Measurements from ENCODE around the gene ASCL5. TPM values are rescaled to one million over a fixed set of nuclear protein-coding genes. Genes with fewer than 3 reads are reported as not detected.

Gene ASCL5
- total RNA-seq, 2 experiments from 2014 or later: 0.49 to 0.50 TPM

DNA sequence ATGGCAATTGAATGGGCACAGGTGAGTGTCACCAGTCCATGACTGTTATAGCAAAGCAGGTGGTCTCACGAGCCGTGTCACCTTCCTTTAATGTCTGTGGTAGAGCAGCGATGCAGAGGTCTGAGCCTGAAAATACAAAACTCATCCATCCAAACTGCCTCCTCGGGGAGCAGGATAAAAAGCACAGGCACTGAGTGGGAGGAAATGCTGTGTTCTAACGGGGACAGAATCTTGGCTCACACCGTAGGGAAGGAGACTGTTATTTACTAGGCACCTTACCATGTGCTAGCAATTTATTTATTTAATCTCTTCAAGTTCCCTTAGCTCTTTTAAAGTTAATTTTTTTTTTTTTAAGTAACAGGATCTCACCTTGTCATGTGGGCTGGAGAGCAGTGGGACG, 1.2 kb downstream of the ASCL5 start:
- H3K4me1 ChIP-seq (ENCODE audit: insufficient read depth, low read length): no peaks in the 10 kb centered on the region
- peaks cover 10 to 11% of the 10 kb centered on the region in 2 experiments for H3K27me3 ChIP-seq (ENCODE audit: control insufficient read depth in 1 of 2, insufficient read depth in 2 of 2, low read length in 2 of 2)
- H3K27ac ChIP-seq (ENCODE audit: low read depth in 1 of 2, low read length in 2 of 2): no peak overlapping the region
- Mint-ChIP-seq H3K9me3 (no peaks in the 10 kb centered on the region), H3K4me1 (ENCODE audit: low read depth) (no peaks in the 10 kb centered on the region), H3K27me3 (peaks cover 28% of the 10 kb centered on the region), H3K27ac (no peak overlapping the region), H3K36me3 (ENCODE audit: low read depth) (no peaks in the 10 kb centered on the region), H3K4me3 (no peak overlapping the region)
- ChIA-PET POLR2A (no interaction called here), CTCF (no interaction called here)
- H3K9me3 ChIP-seq (ENCODE audit: control insufficient read depth in 1 of 2, insufficient read depth in 1 of 2, low read length in 2 of 2): no peaks in the 10 kb centered on the region
- TF ChIP-seq, protein P1, sequence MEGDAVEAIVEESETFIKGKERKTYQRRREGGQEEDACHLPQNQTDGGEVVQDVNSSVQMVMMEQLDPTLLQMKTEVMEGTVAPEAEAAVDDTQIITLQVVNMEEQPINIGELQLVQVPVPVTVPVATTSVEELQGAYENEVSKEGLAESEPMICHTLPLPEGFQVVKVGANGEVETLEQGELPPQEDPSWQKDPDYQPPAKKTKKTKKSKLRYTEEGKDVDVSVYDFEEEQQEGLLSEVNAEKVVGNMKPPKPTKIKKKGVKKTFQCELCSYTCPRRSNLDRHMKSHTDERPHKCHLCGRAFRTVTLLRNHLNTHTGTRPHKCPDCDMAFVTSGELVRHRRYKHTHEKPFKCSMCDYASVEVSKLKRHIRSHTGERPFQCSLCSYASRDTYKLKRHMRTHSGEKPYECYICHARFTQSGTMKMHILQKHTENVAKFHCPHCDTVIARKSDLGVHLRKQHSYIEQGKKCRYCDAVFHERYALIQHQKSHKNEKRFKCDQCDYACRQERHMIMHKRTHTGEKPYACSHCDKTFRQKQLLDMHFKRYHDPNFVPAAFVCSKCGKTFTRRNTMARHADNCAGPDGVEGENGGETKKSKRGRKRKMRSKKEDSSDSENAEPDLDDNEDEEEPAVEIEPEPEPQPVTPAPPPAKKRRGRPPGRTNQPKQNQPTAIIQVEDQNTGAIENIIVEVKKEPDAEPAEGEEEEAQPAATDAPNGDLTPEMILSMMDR (IDR thresholded peaks at IDR 0.05): no peak
- no peak overlapping the region for H3K4me3 ChIP-seq (ENCODE audit: low read length)
- ATAC-seq (ENCODE audit: poor library complexity) (no peak), DNase-seq (no peak)
- intact Hi-C loops (cut with DNase I, micrococcal nuclease): loop anchor here in 1 of 2 experiments (1.0 kb wide), 1 partner anchor 22 kb away; no protein-coding TSS in a partner anchor
- no peaks in the 10 kb centered on the region for H3K36me3 ChIP-seq (ENCODE audit: insufficient read depth, low read length)

DNA sequence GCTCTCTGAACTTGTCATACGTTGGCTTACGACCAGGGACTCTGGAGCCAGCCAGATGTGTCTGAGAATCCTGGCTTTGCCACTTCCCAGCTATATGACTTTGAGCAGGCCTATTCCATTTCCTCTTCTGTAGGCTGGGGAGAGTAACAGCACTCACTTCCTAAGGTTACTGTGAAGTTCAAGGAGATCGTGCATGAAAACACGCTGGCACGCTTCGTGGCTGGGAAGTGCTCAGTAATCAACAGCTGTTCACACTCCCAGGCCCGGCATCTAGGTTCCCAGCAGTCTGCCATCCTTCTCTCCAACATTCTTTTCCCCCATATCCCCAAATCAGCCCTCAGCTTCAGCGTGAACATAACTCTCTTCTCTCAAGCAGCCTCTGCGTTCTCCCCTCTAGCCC, 2.0 kb downstream of the ASCL5 start:
- ChIA-PET CTCF (no interaction called here), POLR2A (no interaction called here)
- H3K27ac ChIP-seq (ENCODE audit: low read depth in 1 of 2, low read length in 2 of 2): no peak overlapping the region
- peaks cover 1% of the 10 kb centered on the region for H3K4me1 ChIP-seq (ENCODE audit: insufficient read depth, low read length)
- TF ChIP-seq, protein P1 (IDR thresholded peaks at IDR 0.05): no peak
- DNase-seq (no peak), ATAC-seq (ENCODE audit: poor library complexity) (no peak)
- intact Hi-C loops (cut with DNase I, micrococcal nuclease): no loop called here
- no peaks in the 10 kb centered on the region for H3K36me3 ChIP-seq (ENCODE audit: insufficient read depth, low read length)
- H3K9me3 ChIP-seq (ENCODE audit: control insufficient read depth in 1 of 2, insufficient read depth in 1 of 2, low read length in 2 of 2): no peaks in the 10 kb centered on the region
- H3K27ac Mint-ChIP-seq: no peak overlapping the region
- no peak overlapping the region for H3K4me3 Mint-ChIP-seq
- H3K27me3 ChIP-seq (ENCODE audit: control insufficient read depth in 1 of 2, insufficient read depth in 2 of 2, low read length in 2 of 2): peaks cover 10 to 11% of the 10 kb centered on the region in 2 experiments
- H3K36me3 Mint-ChIP-seq (ENCODE audit: low read depth): no peaks in the 10 kb centered on the region
- H3K9me3 Mint-ChIP-seq: no peaks in the 10 kb centered on the region
- H3K27me3 Mint-ChIP-seq: peaks cover 28% of the 10 kb centered on the region
- peaks cover 5% of the 10 kb centered on the region for H3K4me1 Mint-ChIP-seq (ENCODE audit: low read depth)
- H3K4me3 ChIP-seq (ENCODE audit: low read length): no peak overlapping the region

DNA sequence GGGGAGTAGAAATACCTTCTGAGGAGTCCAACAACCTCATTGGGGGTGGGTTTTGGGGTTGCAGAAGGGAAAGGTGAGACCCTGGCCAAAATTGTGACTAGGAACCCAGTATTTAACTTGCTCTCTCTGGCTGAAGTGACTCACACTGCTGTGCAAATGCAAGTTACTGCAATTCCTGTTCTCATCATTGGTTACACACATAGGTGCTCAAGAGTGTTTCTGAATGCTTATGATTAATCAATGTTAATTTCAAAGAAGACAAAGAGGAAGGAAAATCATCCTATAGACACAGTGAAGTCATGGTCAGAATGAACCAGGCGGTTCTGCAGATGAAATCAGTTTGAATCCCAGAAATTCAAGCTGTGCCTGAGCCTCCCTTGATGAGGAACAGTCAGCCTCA, 3.1 kb downstream of the ASCL5 start:
- ChIA-PET POLR2A (no interaction called here), CTCF (no interaction called here)
- no peak for DNase-seq
- Mint-ChIP-seq H3K36me3 (ENCODE audit: low read depth) (no peaks in the 10 kb centered on the region), H3K4me1 (ENCODE audit: low read depth) (peaks cover 17% of the 10 kb centered on the region), H3K27ac (no peak overlapping the region), H3K27me3 (peaks cover 28% of the 10 kb centered on the region), H3K4me3 (no peak overlapping the region), H3K9me3 (no peaks in the 10 kb centered on the region)
- H3K9me3 ChIP-seq (ENCODE audit: control insufficient read depth in 1 of 2, insufficient read depth in 1 of 2, low read length in 2 of 2): no peaks in the 10 kb centered on the region
- intact Hi-C loops (cut with DNase I, micrococcal nuclease): no loop called here
- TF ChIP-seq, protein P1 (IDR thresholded peaks at IDR 0.05): no peak
- no peak overlapping the region for H3K27ac ChIP-seq (ENCODE audit: low read depth in 1 of 2, low read length in 2 of 2)
- peaks cover 6% of the 10 kb centered on the region for H3K4me1 ChIP-seq (ENCODE audit: insufficient read depth, low read length)
- H3K27me3 ChIP-seq (ENCODE audit: control insufficient read depth in 1 of 2, insufficient read depth in 2 of 2, low read length in 2 of 2): peaks cover 10 to 11% of the 10 kb centered on the region in 2 experiments
- H3K36me3 ChIP-seq (ENCODE audit: insufficient read depth, low read length): no peaks in the 10 kb centered on the region
- H3K4me3 ChIP-seq (ENCODE audit: low read length): no peak overlapping the region
- no peak for ATAC-seq (ENCODE audit: poor library complexity)

All from CD4-positive, alpha-beta T cell (primary cell).